Suprapubic skin (tissue), 4 donors: ENCODE results near the gene RNF183.

Experiments
- CTCF ChIP-seq, 2 donors: fragments of 200-600 bp in 1 of 2; fragments of 450-650 bp in 1 of 2; sonication (generic) in 1 of 2; IDR thresholded peaks; one replicate each; pipeline ENCODE4 v1.5.1; 2016 to 2019; ENCODE audit warnings: antibody characterized with exemption in 2 of 2, mild to moderate bottlenecking in 1 of 2, moderate library complexity in 1 of 2
- EP300 ChIP-seq: sonication (generic); formaldehyde crosslinking; IDR thresholded peaks from one replicate; pipeline ENCODE4 v1.6.1; 2017; ENCODE audit warnings: antibody characterized with exemption
- POLR2A ChIP-seq, 2 donors: fragments of 450-650 bp; IDR thresholded peaks; one replicate each; pipeline ENCODE4 v1.6.1; 2017; ENCODE audit warnings: antibody characterized with exemption in 2 of 2, mild to moderate bottlenecking in 2 of 2, moderate library complexity in 2 of 2
- POLR2AphosphoS5 ChIP-seq, 3 donors: sonication (generic); formaldehyde crosslinking; IDR thresholded peaks; one replicate each; pipeline ENCODE4 v1.6.1; 2017; ENCODE audit warnings: antibody characterized with exemption in 3 of 3

DNA sequence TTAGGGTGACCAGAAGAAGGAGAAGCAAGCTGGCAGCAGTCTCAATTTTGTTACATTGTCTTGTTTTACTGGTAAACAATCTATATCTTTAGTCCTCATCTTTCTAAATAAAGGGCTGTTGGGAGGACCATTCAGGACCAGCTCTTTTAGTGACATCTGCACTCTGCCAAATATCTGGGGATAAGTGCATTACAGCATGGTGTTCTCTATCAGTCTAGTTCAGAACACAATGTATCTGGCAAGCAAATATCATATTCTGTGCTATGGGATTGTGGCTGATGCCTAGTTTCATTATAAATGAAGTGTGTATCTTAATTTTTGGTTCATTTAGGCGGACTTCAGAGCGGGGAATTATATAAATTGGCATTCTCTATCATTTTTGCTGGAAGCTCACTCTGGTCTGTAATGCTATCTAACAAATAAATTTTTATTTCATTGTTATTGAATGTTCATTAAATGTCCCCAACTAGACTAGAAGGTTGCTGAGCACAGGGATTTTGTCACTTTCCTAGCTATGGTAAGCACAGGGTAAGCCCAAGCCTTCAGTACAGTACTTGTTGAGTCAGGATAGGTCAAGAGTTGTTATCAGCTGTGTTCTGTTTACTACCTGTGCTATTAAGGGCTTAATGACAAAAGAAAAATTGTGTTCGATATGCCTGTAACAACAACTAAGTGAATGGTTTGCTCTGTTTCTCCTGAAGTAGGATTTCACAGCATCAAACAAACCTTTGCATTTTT is 25.0 kb upstream of the RNF183 start:
- TF ChIP-seq POLR2A (IDR thresholded peaks at IDR 0.05) (no peak), CTCF (IDR thresholded peaks at IDR 0.05) (no peak), POLR2AphosphoS5 (IDR thresholded peaks at IDR 0.05) (no peak), EP300 (no peak)
